Calu3 (cell line): ENCODE results near the gene CLCA1. TPM values are rescaled to one million over a fixed set of nuclear protein-coding genes. Genes with fewer than 3 reads are reported as not detected.

ENCODE experiments used
- BruUV-seq: library from RNA; stranded (reverse); fragments of 400-500 nt; replicated peaks from 2 replicates; lab custom pipeline; 2021; lab: Mats Ljungman, UMichigan
- CTCF ChIA-PET: fragments of 300-600 bp; sonication (Branson Sonifier 250); formaldehyde crosslinking; loops from one replicate; lab custom pipeline; 2022; ENCODE audit warnings: antibody characterized with exemption; lab: Charles Lee
- DNase-seq: peaks from one replicate; pipeline ENCODE4 v3.0.0; 2022
- H3K27ac Mint-ChIP-seq: one replicate; pipeline ENCODE4 v1.8.0; 2022; ENCODE audit warnings: mixed read lengths; ENCODE audit not compliant: unreplicated experiment
- H3K27me3 Mint-ChIP-seq: one replicate; pipeline ENCODE4 v1.8.0; 2022; ENCODE audit warnings: mixed read lengths; ENCODE audit not compliant: unreplicated experiment
- H3K36me3 Mint-ChIP-seq: one replicate; pipeline ENCODE4 v1.8.0; 2022; ENCODE audit warnings: mild to moderate bottlenecking, moderate library complexity, mixed read lengths; ENCODE audit not compliant: insufficient read depth, unreplicated experiment
- H3K4me1 Mint-ChIP-seq: one replicate; pipeline ENCODE4 v1.8.0; 2022; ENCODE audit warnings: mild to moderate bottlenecking, low read depth, mixed read lengths; ENCODE audit not compliant: unreplicated experiment
- H3K4me3 Mint-ChIP-seq: one replicate; pipeline ENCODE4 v1.8.0; 2022; ENCODE audit warnings: mild to moderate bottlenecking, low read depth, moderate library complexity, mixed read lengths; ENCODE audit not compliant: unreplicated experiment
- H3K9me3 Mint-ChIP-seq: one replicate; pipeline ENCODE4 v1.8.0; 2022; ENCODE audit warnings: low read depth, mixed read lengths; ENCODE audit not compliant: unreplicated experiment
- intact Hi-C: fragments of 100-400 bp; cut with micrococcal nuclease; formaldehyde crosslinking; loops from one replicate; pipeline ENCODE4 v1.10.0; 2022; ENCODE audit not compliant: unreplicated experiment
- total RNA-seq: library from RNA; stranded (reverse); gene quantifications from 2 replicates; pipeline ENCODE4 v1.2.3, GENCODE V29; 2022
- TF ChIP-seq, protein P1 (sequence below): fragments of 200-600 bp; IDR thresholded peaks from one replicate; pipeline ENCODE4 v1.8.0; 2022; ENCODE audit warnings: antibody characterized with exemption; ENCODE audit not compliant: unreplicated experiment

CLCA1 gene
- total RNA-seq, 1 experiment from 2014 or later: not detected

DNA sequence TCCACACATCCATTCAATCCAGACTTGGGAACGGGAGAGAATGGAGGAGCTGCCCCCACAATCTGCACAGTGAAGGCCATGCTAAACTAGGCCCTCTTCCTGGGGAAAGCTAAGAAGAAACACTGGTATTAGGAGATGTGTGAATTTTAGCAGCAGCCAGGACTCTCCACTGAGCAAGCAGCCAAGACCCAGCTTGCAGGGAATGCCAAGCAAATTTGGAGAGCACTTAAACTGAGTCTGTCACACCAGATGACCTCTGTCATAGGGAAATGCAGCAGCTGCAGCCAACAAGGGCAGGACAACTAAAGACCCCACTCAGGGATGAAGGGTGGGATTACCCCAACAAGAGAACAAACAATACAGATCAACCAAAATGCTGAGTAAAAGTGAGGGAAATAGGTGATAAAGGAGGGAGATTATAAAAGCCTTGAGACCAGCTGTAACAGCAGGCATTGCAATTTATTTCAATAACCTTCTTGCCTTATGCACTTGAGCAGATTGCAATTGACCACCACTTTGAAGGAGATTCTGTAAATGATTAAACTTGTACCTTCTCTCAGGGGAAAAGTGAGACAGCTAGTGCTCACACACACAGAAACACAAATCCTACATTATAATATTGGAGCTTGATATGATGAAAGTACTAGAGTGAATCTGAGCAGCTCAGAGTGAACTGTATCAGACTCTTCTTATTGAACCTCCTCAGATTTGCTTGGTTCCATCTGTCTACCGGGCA, 2.5 kb upstream of the CLCA1 start:
- CTCF ChIA-PET: no interaction called here
- Mint-ChIP-seq H3K4me3 (no peak overlapping the region), H3K4me1 (no peaks in the 10 kb centered on the region), H3K9me3 (no peaks in the 10 kb centered on the region), H3K27me3 (peaks cover 20% of the 10 kb centered on the region), H3K36me3 (no peaks in the 10 kb centered on the region), H3K27ac (no peak overlapping the region)
- TF ChIP-seq, protein P1, sequence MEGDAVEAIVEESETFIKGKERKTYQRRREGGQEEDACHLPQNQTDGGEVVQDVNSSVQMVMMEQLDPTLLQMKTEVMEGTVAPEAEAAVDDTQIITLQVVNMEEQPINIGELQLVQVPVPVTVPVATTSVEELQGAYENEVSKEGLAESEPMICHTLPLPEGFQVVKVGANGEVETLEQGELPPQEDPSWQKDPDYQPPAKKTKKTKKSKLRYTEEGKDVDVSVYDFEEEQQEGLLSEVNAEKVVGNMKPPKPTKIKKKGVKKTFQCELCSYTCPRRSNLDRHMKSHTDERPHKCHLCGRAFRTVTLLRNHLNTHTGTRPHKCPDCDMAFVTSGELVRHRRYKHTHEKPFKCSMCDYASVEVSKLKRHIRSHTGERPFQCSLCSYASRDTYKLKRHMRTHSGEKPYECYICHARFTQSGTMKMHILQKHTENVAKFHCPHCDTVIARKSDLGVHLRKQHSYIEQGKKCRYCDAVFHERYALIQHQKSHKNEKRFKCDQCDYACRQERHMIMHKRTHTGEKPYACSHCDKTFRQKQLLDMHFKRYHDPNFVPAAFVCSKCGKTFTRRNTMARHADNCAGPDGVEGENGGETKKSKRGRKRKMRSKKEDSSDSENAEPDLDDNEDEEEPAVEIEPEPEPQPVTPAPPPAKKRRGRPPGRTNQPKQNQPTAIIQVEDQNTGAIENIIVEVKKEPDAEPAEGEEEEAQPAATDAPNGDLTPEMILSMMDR: no peak
- intact Hi-C loops: no loop called here
- no peak for DNase-seq
- no TSS peak for BruUV-seq

DNA sequence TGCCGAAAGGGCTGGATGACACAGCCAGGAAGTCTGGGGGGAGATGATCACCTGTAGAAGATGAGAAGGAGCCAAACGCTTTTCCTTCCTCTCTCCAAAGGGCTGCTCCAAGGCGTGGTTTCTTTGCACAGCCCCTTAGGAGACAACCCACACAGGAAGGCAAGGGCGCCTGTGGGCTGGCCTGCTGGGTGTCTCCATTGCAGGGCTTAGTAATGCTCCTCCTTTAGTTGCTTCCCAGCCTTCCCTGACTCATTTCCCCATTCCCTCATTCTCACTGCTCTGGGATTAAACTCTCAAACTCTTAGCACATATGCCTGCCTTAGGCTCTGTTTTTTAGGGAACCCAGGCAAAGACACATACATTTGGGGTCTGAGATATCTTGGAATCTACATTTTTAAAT, 1.7 kb upstream of the CLCA1 start:
- no peak for DNase-seq
- Mint-ChIP-seq H3K9me3 (no peaks in the 10 kb centered on the region), H3K4me1 (no peaks in the 10 kb centered on the region), H3K4me3 (no peak overlapping the region), H3K36me3 (no peaks in the 10 kb centered on the region), H3K27me3 (peaks cover 27% of the 10 kb centered on the region), H3K27ac (no peak overlapping the region)
- no TSS peak for BruUV-seq
- CTCF ChIA-PET: no interaction called here
- intact Hi-C loops: no loop called here
- TF ChIP-seq, protein P1: no peak

DNA sequence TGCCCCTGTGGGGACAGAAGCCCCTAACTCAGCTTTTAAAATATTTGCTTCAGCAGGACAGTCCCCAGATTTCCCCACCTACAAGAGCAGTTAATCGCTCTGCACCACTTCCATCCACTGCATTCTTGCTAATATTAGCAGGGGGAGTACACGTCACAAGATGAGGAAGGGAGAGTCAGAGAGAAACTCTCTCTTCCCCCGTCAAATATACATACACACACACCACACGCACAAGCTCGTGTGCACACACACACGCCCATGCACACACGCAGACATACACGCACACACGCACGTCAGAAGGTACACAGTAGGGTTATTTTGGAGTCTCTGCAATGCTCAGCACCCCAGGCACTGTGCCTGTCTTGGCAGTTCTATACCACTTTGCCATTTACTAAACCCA, 2.1 kb downstream of the CLCA1 start:
- Mint-ChIP-seq H3K4me1 (no peaks in the 10 kb centered on the region), H3K36me3 (no peaks in the 10 kb centered on the region), H3K9me3 (no peaks in the 10 kb centered on the region), H3K27ac (no peak overlapping the region), H3K27me3 (peaks cover 36% of the 10 kb centered on the region), H3K4me3 (no peak overlapping the region)
- CTCF ChIA-PET: interaction anchor here (1.2 kb wide), 1 partner anchor 16 kb away, joined by 4 read pairs; no protein-coding TSS in a partner anchor
- intact Hi-C loops: loop anchor here (10.0 kb wide), 1 partner anchor 214 kb away; no protein-coding TSS in a partner anchor
- TF ChIP-seq, protein P1: no peak
- no TSS peak for BruUV-seq
- no peak for DNase-seq

DNA sequence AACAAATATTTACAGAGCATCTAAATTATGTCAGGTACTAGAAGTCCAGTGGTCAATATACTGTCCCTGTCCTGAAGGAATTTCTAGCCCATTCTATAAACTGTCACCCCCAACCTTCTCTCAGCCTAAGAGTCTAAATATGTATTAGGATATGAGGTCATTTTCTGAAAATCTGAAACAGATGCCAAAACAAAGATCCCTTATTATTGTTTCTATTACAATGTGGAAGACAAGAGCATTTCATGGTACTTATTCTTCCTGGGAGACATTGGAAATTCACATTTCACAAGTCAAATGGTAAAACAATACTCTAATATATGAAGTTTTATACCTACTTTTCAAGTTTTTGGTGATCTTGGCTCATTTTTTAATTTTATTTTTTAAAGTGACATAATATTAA, 2.6 kb downstream of the CLCA1 start:
- no peaks in the 10 kb centered on the region for H3K9me3 Mint-ChIP-seq
- H3K27ac Mint-ChIP-seq: no peak overlapping the region
- intact Hi-C loops: loop anchor here (10.0 kb wide), 1 partner anchor 214 kb away; no protein-coding TSS in a partner anchor
- TF ChIP-seq, protein P1: no peak
- H3K27me3 Mint-ChIP-seq: peaks cover 36% of the 10 kb centered on the region
- no TSS peak for BruUV-seq
- no peak overlapping the region for H3K4me3 Mint-ChIP-seq
- H3K4me1 Mint-ChIP-seq: no peaks in the 10 kb centered on the region
- no peak for DNase-seq
- CTCF ChIA-PET: no interaction called here
- H3K36me3 Mint-ChIP-seq: no peaks in the 10 kb centered on the region
